ENCODE measurements around the gene MAG.

The MAG gene

DNA sequence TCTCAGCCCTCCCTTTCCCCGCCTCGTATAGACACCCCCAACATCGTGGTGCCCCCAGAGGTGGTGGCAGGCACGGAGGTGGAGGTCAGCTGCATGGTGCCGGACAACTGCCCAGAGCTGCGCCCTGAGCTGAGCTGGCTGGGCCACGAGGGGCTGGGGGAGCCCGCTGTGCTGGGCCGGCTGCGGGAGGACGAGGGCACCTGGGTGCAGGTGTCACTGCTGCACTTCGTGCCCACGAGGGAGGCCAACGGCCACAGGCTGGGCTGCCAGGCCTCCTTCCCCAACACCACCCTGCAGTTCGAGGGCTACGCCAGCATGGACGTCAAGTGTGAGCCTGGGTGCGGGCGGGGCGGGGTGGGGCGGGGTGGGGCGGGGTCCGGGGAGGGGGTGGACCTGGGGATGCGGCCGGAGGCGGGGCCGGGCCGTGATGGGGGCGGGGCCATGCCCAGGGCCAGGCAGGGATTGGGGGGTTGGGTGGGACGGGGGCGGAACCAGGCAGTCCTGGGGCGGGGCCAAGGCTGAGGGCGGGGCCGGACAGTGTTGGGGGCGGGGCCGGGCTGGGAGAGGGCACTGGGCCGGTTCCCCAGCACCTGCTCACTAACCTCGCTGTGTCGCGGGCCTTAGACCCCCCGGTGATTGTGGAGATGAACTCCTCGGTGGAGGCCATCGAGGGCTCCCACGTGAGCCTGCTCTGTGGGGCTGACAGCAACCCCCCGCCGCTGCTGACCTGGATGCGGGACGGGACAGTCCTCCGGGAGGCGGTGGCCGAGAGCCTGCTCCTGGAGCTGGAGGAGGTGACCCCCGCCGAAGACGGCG, 7.8 kb downstream of the MAG start:
- no peak for DNase-seq

DNA sequence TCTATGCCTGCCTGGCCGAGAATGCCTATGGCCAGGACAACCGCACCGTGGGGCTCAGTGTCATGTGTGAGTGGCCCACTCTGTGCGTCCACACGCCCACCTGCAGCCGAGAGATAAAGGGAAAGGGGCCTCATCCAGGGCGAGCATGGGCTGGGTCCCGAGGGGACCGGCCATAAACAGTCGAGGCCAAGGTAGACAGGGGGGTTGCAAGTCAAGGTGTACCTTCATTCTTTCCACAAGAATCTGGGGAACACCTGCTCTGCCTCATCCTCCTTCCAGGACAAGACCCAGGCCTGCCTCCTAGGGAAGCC, 8.3 kb downstream of the MAG start:
- DNase-seq, result no peak

DNA sequence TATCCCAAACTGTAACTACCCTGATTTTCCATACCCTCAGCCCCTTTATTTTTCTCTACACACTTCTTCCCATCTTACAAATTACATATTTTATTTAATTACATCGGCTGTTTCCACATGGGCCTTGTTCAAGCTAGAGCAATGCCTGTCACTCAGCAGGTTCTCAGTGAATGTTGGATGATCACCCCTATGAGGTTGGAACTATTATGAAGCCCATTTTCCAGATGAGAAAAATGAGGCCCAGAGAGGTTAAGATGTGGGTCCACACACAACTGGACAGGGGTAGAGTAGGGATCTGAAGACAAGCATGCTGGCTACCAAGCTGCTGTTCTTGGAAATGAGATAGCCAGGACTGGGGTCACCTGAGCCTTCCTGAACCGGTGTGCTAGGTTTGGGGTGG, 10.0 kb downstream of the MAG start:
- no peak for DNase-seq

DNA sequence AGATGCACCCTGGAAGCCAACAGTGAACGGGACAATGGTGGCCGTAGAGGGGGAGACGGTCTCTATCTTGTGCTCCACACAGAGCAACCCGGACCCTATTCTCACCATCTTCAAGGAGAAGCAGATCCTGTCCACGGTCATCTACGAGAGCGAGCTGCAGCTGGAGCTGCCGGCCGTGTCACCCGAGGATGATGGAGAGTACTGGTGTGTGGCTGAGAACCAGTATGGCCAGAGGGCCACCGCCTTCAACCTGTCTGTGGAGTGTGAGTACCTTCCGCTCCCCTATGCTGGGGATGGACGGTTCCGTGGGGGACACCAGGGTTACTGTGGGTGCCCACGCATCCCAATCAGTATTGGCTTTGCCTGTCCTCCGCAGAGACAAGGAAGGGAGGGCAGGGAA, 10.5 kb downstream of the MAG start:
- DNase-seq, result no peak

DNA sequence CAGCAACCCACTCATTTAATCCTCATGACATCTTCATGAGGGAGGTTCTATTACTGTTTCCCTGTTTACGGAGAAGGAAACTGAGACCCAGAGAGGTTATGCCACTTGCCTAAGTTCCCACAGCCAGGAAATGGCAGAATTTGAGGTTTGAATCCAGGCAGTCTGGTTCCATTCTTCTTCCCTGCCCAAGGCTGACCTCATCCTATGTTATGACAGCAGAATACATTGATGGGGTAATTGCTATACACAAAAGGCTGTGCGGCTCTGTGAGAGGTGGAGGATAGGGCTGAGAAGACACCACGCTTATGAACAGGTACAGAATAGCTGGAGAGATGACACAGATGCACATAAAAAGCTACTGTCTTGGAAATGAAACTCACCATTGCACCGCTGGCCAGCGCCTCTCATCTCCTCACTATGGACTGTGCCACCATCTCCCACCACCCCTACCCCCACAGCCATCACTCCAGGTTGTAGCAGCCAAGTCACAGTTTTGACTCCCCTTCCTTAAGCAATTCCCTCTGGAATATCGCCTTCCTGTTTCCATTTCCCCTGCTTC, 11.5 kb downstream of the MAG start:
- no peak for DNase-seq

DNA sequence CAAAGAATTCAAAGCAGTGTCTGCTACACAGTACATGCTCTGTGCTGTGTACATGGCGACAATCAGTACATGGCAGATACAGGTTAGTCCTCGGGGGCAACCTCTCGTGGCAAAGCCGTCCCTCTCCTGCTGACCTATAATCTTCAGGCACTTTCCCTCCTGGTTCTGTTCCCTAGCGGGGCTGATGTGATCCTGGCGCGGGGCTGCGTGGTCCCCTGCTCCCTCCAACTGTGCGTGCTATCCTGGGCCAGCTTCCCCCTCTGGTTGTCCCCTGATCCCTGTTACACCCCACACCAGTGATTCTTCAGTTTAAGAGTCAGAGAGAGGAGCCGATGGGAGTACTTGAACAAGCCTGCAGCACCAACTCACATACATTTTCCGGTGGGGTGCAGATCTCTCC, 12.1 kb downstream of the MAG start:
- DNase-seq, result no peak

DNA sequence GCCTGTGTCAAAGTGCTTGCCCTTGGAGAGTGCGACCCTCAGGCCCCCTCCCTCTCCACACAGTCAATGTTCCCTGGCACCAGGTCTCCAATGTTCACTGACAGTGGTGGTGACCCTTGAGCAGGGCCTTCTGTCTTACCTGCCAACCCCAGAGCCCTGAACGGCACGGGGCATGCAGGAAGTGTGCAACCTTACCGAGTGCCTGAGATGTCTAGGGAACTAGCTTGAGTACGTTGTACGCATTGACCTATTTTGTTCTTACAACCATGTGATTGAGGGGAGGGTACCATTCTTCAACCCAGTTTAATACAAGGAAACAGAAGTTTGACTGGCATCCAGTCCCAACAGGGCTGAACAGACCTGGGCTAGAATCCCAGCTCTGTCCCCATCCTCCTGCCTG, 13.2 kb downstream of the MAG start:
- DNase-seq, result no peak

DNA sequence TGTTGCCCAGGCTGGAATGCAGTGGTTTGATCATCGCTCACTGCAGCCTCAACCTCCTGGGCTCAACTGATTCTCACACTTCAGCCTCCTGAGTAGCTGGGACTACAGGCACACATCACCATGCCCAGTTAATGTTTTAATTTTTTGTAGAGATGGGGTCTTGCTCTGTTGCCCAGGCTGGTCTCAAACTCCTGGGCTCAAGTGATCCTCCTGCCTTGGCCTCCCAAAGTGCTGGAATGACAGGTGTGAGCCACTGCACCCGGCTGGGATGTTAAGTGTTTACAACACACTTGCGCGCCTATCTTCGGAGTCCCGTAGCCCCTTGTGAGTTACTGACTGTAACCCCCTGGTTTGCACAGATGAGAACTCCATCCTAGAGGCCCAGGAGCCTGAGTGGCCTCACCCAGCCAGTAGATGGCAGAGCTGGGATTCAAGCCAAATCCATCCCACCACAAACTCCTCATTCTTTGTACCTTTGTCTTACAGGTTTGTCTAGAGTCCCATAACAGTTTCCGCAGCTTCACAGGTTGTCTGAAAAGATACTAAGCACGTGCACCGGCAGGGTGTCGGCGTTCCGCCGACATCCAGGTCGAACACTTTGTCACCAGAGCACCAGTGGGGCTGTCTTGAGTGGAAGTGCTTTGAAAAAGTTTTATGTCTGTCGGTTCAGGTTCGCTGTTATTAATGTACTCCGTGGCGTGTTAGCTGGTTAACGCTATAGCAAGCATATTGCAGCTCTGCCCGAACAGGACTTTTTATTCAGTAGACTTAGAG, 14.7 kb downstream of the MAG start:
- DNase-seq, result no peak

DNA sequence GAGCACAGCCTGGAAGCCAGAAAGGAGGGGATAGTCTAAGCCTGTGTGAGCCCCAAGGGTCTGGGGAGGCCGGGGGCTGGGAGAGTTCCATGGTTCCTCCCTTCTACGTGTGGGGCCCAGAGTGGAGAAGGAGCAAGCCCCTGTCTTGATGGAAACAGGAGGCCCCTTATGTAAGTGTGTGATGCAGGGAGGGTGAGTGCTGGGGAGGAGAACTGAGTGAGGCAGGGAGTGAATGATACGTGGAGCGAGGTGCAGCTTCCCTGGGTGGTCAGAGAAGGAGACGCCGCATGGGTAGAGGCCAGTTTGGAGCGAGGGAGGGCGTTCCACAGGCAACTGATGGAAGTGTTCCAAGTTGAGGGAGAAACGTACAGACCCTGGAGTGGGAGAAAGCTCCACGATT, 16.0 kb downstream of the MAG start:
- no peak for DNase-seq

DNA sequence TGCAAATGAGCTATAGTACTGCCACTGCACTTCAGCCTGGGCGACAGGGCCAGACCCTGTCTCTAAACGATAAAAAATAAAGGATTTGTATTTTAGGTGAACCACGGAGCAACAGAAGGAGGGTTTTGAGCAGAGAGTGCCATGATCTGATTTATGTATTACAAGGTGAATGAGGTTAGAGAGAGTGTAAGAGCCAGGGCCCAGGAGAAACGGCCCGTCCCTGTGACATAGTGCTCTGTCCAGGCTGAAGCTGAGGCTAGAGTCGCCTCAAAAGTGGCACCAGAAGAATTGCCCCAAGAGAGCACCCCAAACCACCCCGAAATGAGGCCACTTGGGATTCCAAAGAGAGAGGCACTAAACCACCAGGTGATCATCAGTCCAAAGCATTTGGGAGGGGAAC, 16.9 kb downstream of the MAG start:
- DNase-seq, result no peak

DNA sequence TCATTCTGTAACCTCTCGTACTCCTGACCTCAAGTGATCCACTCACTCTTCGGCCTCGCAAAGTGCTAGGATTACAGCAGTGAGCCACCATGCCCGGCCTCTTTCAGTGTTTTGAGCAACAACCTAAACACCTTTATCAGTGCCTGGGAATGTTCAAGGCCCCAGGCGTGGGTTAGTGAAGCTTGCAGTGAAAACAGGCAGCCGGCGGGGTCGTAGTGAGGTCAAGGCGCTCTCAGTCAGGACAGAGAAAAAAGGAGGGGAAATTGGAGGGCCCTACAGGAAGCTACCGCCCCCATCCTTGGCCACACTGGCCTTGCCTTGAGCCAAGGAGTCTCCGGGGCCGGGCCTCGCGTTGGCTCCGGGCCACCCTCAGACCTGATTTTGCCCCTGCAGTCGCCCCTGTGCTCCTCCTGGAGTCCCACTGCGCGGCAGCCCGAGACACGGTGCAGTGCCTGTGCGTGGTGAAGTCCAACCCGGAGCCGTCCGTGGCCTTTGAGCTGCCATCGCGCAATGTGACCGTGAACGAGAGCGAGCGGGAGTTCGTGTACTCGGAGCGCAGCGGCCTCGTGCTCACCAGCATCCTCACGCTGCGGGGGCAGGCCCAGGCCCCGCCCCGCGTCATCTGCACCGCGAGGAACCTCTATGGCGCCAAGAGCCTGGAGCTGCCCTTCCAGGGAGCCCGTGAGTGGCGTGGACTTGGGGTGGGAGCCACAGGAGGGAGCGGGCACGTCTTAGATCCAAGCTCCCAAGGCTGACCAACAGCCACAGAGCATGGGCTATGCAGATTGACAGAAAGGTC, 17.7 kb downstream of the MAG start:
- DNase-seq, result no peak

DNA sequence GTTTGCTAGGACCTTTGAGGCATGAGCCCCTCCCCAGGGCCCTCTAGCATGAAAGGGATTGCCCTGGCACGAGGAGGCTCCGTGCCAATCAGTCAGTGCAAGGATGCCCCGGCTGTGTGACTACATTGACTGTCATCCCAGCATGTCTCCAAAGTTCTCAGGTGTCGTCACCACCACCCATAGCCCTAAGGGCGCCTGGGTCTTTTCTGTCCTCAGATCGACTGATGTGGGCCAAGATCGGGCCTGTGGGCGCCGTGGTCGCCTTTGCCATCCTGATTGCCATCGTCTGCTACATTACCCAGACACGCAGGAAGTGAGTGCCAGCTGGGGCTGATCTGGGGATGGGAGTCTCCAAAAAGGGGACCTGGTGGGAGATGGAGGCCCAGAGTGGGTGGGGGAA, 18.4 kb downstream of the MAG start:
- DNase-seq, result no peak

DNA sequence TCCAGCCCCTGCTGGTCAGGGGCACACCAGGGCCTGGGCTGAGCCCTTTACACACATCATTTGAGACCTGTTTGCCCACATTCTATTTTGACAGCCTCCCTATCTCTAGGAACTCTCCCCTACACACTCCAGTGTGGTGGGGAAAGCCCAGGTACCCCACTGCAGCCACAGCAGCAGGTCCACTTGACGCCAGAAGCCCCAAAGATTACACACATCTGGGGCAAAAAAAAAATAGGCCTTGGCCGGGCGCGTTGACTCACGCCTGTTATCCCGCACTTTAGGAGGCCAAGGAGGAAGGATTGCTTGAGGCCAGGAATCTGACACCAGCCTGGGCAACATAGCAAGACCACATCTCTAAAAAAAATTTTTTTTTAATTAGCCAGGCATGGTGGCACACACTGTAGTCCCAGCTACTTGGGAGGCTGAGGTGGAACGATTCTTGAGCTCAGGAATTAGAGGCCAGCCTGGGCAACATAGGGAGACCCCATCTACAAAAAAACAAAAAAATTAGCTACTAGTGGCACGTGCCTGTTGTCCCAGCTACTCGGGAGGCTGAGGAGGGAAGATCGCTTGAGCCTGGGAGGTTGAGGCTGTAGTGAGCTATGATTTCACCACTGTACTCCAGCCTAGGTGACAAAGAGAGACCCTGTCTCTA, 19.0 kb downstream of the MAG start:
- no peak for DNase-seq

DNA sequence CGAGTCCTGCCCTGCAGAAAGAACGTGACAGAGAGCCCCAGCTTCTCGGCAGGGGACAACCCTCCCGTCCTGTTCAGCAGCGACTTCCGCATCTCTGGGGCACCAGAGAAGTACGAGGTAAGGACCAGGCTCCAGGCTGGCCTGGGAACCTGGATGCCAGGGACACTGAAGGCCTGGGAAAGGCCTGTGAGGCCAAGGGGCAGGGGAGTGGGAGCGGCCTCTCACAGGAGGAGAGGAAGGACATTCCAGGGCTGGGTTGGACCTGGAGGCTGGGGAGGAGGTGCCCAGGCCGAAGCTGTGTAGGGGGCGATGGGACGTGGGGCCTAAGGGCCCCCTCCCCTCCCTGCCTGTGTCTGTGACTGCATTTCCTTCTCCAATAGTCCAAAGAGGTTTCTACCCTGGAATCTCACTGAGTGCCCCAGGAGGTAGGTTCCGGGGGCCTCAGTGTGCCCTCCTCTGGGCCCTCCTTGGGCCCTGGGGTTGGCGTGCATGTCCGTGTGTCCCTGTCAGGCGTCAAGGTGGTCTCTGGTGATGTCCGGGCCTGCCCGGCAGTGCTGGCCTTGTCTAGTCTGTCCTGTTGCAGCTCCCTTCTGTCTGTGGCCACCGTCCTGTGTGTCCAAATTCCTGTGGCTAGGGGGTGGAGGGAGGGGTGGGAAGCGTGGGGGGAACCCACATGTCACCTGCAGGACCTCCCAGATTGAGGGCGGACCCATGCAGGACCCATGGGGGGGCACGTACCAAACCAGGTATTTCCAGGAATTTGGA, 20.1 kb downstream of the MAG start:
- DNase-seq, result no peak

DNA sequence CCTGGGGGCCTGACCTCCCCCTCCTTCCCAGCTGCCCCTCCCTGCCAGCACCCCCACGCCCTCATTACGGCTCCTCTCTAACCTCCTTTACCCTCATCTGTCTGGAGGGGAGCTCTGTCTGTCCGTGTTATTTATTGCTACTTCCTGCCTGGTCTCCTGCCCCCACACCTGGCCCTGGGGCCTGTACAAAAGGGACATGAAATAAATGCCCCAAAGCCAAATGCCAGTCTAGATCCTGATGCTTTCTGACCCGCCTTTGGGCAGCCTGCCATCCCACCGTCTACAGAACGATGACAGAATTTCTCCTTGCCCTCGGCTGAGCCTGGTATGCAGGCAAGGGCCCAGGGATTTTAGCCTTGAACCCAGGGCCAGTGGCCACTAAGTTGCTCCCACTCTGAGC, 21.6 kb downstream of the MAG start:
- no peak for DNase-seq

DNA sequence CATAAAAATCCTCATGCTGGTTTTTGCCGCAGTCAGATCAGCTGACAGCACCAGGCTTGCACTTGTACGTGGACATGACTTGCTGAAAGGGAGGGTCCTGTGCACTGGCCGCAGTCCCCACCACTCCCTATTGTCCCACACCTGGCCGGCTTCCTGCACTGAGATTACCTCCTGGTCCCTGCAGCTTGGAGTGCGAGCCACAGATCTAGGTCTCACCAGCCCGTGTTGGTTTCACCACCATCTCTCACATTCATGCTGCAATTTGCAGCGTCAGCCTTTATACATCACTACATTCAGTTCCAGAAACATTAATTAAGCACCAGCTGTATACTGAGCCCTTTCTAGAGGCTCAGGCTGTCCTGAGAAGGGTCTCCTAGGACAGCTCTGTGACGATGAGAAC, 22.1 kb downstream of the MAG start:
- DNase-seq, result no peak

DNA sequence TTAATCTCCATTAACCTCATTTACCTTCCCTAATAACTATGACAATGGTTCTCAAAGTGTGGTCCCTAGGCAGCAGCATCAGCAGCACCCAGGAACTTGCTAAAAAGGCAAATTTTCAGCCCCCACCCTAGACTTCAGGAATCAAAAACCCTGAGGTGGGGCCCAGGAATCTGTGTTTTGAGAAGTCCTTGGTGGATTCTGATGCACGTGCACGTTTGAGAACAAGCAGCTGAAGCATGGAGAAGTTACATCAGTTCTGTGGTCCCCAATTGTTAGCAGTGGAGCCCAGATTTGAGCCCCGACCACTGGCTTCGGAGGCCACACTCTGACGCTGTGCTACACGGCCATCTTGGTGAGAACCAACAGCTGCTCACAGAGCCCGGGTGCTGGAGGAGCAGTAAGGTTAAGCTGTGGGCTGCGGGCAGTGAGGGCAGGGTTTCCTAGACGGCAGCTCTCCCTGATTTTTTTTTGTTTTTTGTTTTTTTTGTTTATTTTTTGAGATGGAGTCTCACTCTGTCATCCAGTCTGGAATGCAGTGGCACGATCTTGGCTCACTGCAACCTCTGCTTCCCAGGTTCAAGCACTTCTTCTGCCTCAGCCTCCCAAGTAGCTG, 23.0 kb downstream of the MAG start:
- no peak for DNase-seq

DNA sequence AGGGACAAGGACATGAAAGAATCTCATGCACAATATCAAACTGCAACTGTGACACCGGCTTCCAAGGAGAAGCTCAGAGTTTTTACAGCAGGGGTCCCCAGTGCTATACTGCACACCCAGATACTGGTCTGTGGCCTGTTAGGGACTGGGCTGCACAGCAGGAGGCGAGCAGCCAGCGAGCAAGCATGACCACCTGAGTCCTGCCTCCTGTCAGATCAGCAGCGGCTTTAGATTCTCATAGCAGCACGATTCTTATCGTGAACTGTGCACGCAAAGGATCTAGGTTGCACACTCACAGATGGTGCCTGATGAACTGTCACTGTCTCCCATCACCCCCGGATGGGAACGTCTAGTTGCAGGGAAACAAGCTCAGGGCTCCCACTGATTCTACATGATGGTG, 23.9 kb downstream of the MAG start:
- no peak for DNase-seq

DNA sequence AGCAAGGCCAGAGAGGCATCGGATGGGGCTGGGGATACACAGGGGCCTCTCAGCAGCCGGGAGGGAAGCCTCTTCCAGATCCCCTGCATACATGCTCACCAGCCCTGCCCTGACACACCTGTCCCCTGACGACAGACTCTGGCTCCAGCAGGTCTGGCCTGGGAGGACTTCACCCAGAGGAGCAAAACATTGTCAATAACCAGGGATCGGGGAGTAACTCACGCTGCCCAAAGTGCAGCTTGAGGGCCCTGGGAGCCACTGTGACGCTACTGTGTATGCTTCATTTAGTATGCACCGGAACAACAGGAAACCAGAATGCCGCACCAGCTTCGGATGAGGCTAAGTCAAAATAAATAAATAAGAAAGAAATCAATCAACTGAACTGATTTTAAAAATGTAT, 24.6 kb downstream of the MAG start:
- no peak for DNase-seq

DNA sequence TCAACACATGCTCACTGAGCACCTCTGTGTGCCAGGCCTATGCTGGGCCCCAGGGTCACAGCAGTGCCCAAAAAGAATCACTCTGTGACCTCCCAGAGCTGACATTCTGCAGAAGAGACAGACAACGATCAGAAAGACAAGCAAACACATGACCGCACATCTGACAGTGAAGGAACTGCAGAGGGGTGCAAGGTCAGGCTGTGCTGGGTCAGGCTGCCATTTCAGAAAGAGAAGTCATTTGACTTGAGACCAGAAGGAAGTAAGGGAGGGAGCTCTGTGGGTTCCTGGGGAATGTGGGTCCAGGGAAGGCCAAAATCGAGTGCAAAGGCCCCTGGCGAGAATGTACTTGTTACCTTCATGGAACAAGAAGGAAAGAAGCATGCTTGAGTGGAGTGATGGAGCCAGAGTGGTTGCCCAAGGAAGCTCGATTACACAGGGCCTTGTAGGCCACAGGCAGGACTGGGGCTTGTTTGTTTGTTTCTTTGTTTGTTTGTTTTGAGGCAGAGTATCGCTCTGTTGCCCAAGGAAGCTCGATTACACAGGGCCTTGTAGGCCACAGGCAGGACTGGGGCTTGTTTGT, 25.6 kb downstream of the MAG start:
- no peak for DNase-seq

DNA sequence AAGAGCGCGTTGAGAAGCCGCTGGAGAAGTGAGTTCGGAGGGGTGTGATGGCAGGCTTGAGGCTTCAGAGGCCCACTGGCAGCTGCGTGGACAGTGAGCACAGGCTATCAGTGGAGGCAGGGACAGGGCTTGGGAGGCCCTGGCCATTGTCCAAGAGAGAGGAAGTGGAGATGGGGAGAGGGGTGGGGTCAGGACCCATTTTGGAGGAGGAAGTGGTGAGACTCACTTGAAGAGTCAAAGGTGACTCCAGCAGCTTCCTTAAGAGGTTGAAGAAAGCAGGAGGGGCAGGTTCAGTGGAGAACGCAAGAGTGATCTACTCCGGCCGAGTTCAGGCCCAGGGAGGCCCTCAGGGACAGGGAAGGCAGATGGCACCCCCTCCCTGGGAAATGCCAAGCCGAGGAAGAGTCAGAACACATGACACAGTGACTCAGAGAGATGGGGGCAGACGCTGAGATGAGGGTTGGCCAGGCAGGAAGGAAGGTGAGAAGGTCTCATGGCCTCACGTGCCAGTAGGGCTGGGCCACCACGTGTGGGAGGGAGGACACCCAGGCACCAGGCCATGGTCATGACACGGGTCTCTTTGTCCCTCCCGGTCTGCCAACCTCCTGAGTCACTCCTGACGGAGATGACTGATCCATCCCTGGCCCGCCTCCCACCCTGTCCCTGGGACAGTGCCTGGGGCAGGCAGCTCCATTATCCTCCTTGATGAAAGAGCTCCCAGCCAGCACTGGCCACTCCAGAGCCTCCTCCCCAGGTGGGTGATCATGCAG, 26.9 kb downstream of the MAG start:
- DNase-seq, result no peak
